ENCODE results near the gene ZBTB40.

The ZBTB40 gene

GRCh38 chr1:22557341-22557950, 105.8 kb downstream of the ZBTB40 start:
- Histone ChIP-seq H3K9ac (ENCODE audit: low read length) (no peak overlapping the region), H3K4me1 (ENCODE audit: insufficient read depth, low read length, severe bottlenecking) (no peaks in the 10 kb centered on the region), H3K9me2 (ENCODE audit: low read depth, low read length) (no peaks in the 10 kb centered on the region), H2AFZ (ENCODE audit: low read length) (no peak overlapping the region), H3K9me3 (ENCODE audit: low read length) (no peaks in the 10 kb centered on the region), H3K36me3 (ENCODE audit: insufficient read depth, low read length) (no peaks in the 10 kb centered on the region), H3K4me3 (ENCODE audit: low read depth, low read length, poor library complexity, severe bottlenecking) (no peak overlapping the region), H3F3A (ENCODE audit: insufficient read depth, low read length) (no peaks in the 10 kb centered on the region), H3K27ac (ENCODE audit: low read depth, low read length, poor library complexity, severe bottlenecking) (no peak overlapping the region), H3K4me2 (ENCODE audit: low read length) (no peak overlapping the region), H4K20me1 (ENCODE audit: insufficient read depth, low read length) (no peaks in the 10 kb centered on the region), H3K79me2 (ENCODE audit: insufficient read depth, low read length) (no peaks in the 10 kb centered on the region), H3K27me3 (ENCODE audit: insufficient read depth, low read length) (0 out of 2 replicates have a peak, but pooled peaks cover 5% of the 10 kb centered on the region)
- TF ChIP-seq EZH2 (IDR thresholded peaks at IDR 0.05; ENCODE audit: borderline replicate concordance, low read length) (no peak), CTCF (IDR thresholded peaks at IDR 0.05; ENCODE audit: low read length) (no peak)

- H3K27ac ChIP-seq (ENCODE audit: low read depth, low read length, poor library complexity, severe bottlenecking), result no peak within 1 kb of the TSS
Observed at GRCh38 chr1:22562584-22563583, 111.2 kb downstream of the ZBTB40 start, which contains the start of gene EPHA8. Gene EPHA8 (plus strand): TSS chr1:22563489. CDS start chr1:22563636, 147 bp downstream.

More at GRCh38 chr1:22562584-22563583, 111.2 kb downstream of the ZBTB40 start, which contains the start of gene EPHA8:
- Histone ChIP-seq H3K9ac (ENCODE audit: low read length) (no peak within 1 kb of the TSS), H3K9me3 (ENCODE audit: low read length) (no peaks in the 10 kb centered on the region), H3K79me2 (ENCODE audit: insufficient read depth, low read length) (no peaks in the 10 kb centered on the region), H3K4me3 (ENCODE audit: low read depth, low read length, poor library complexity, severe bottlenecking) (no peak within 1 kb of the TSS), H3K4me1 (ENCODE audit: insufficient read depth, low read length, severe bottlenecking) (no peaks in the 10 kb centered on the region), H3K9me2 (ENCODE audit: low read depth, low read length) (no peaks in the 10 kb centered on the region), H3F3A (ENCODE audit: insufficient read depth, low read length) (no peaks in the 10 kb centered on the region), H4K20me1 (ENCODE audit: insufficient read depth, low read length) (no peaks in the 10 kb centered on the region), H3K27me3 (ENCODE audit: insufficient read depth, low read length) (0 out of 2 replicates have a peak, but pooled peaks cover 5% of the 10 kb centered on the region), H3K4me2 (ENCODE audit: low read length) (no peak within 1 kb of the TSS), H2AFZ (ENCODE audit: low read length) (no peak within 1 kb of the TSS), H3K36me3 (ENCODE audit: insufficient read depth, low read length) (no peaks in the 10 kb centered on the region)
- TF ChIP-seq EZH2 (IDR thresholded peaks at IDR 0.05; ENCODE audit: borderline replicate concordance, low read length) (no peak), CTCF (IDR thresholded peaks at IDR 0.05; ENCODE audit: low read length) (no peak)

Measured in OCI-LY1 (cell line).